NCI-H1105 treated with DMSO at 0.1 percent for 48 hours (cell line): Measurements from ENCODE around the gene ELANE.
"Not testable (repeated sequence)": the region's sequence is repeated elsewhere in the genome, so short reads cannot be mapped to it uniquely, and the experiment has no call there.

Source experiments
- DNase-seq: peaks from one replicate; lab custom pipeline; 2025; lab: John Stamatoyannopoulos, UW

The ELANE gene

GRCh38 chr19:814152-815078, 37.7 kb upstream of the ELANE start:
- DNase-seq: no peak

GRCh38 chr19:815079-815774, 36.9 kb upstream of the ELANE start:
- DNase-seq: no peak

- DNase-seq: no peak
Observed at GRCh38 chr19:815775-816499, 36.2 kb upstream of the ELANE start.

- DNase-seq: no peak
Observed at GRCh38 chr19:816500-816857, 35.6 kb upstream of the ELANE start.

- not testable (repeated sequence) for DNase-seq
Observed at GRCh38 chr19:820212-820611, 31.9 kb upstream of the ELANE start.

GRCh38 chr19:821231-821824, 30.8 kb upstream of the ELANE start:
- DNase-seq: no peak

- DNase-seq: no peak
Observed at GRCh38 chr19:821825-822503, 30.1 kb upstream of the ELANE start, which contains the start of gene PLPPR3. Gene PLPPR3, minus strand, starts transcription at chr19:821955. Its CDS starts 396 bp downstream, at chr19:821559.

- no peak for DNase-seq
Observed at GRCh38 chr19:823565-824121, 28.5 kb upstream of the ELANE start.

GRCh38 chr19:824885-825284, 27.2 kb upstream of the ELANE start:
- no peak for DNase-seq

- no peak for DNase-seq
Observed at GRCh38 chr19:825897-826644, 26.0 kb upstream of the ELANE start.

GRCh38 chr19:827314-827709, 24.8 kb upstream of the ELANE start:
- no peak for DNase-seq

GRCh38 chr19:827710-828321, 24.3 kb upstream of the ELANE start, which contains the start of gene AZU1:
Gene AZU1, plus strand, starts transcription at chr19:827837. Its CDS starts 10 bp downstream, at chr19:827847.
- DNase-seq: no peak

- no peak for DNase-seq
Observed at GRCh38 chr19:829129-829758, 22.9 kb upstream of the ELANE start.

GRCh38 chr19:831407-832369, 20.4 kb upstream of the ELANE start:
- no peak for DNase-seq

GRCh38 chr19:834216-834615, 17.9 kb upstream of the ELANE start:
- no peak for DNase-seq

GRCh38 chr19:835210-835810, 16.8 kb upstream of the ELANE start:
- no peak for DNase-seq

- no peak for DNase-seq
Observed at GRCh38 chr19:840519-841206, 11.4 kb upstream of the ELANE start, which contains the start of gene PRTN3. Gene PRTN3, plus strand, starts transcription at chr19:840999. Its CDS starts 10 bp downstream, at chr19:841009.
